Measurements from ENCODE around the gene KRT77.
"Not testable (repeated sequence)": the region's sequence is repeated elsewhere in the genome, so short reads cannot be mapped to it uniquely, and the experiment has no call there.

KRT77 gene

DNA sequence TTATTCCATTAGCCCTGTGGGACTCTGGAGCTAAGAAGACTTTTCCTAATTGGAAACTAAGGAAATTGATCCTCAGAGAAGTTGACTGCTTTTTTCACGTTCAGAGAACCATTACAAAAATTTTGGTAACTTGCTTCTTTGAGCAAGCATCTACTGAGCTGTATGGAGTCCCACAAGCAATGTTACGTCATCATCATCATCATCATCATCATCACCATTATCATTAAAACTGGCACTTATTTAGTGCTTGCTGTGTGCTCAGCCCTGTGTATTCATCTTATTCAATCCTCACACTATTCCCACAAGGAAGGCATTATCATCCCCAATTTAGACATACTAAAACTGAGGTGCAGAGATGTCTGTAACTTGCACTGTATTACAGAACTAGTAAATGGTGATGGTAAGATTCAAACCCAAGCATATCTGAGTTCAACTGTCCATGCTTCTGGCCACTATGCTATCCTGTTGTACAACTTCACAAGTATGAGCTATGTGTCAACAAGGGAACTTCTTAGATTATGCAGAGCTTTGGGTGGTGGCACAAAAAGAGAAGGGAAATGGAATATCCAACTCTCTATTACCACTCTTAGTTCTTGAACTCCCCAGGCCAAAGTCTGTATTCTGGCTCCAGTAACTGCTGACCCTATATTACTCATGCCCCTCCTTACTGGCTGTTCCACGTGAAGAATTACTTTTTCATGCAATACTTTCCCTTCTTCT, 29.5 kb downstream of the KRT77 start:
- H3K36me3 Mint-ChIP-seq (ENCODE audit: low read depth), result no peaks in the 10 kb centered on the region
- no peak overlapping the region for H3K4me3 Mint-ChIP-seq
- TF ChIP-seq CTCF (IDR thresholded peaks at IDR 0.05; ENCODE audit: unreplicated experiment in 3 of 3), result no peak
- no peaks in the 10 kb centered on the region for H3K4me1 Mint-ChIP-seq
- no peak overlapping the region for H3K27ac Mint-ChIP-seq
- no peaks in the 10 kb centered on the region for H3K9me3 Mint-ChIP-seq
- peaks cover 25% of the 10 kb centered on the region for H3K27me3 Mint-ChIP-seq (ENCODE audit: low read depth)

- H3K9me3 Mint-ChIP-seq, result no peaks in the 10 kb centered on the region
These were observed 30.1 kb downstream of the KRT77 start for GRCh38 chr12:52673217-52673616.

GRCh38 chr12:52672321-52672933, 30.9 kb downstream of the KRT77 start:
- H3K27ac Mint-ChIP-seq, result no peak overlapping the region
- H3K36me3 Mint-ChIP-seq (ENCODE audit: low read depth), result no peaks in the 10 kb centered on the region
- H3K4me3 Mint-ChIP-seq, result no peak overlapping the region
- H3K27me3 Mint-ChIP-seq (ENCODE audit: low read depth), result peaks cover 31% of the 10 kb centered on the region
- no peak for TF ChIP-seq CTCF (IDR thresholded peaks at IDR 0.05; ENCODE audit: unreplicated experiment in 3 of 3)
- no peaks in the 10 kb centered on the region for H3K9me3 Mint-ChIP-seq
- H3K4me1 Mint-ChIP-seq, result no peaks in the 10 kb centered on the region

More at GRCh38 chr12:52673217-52673616, 30.1 kb downstream of the KRT77 start:
- no peak overlapping the region for H3K27ac Mint-ChIP-seq
- no peak for TF ChIP-seq CTCF (IDR thresholded peaks at IDR 0.05; ENCODE audit: unreplicated experiment in 3 of 3)
- peaks cover 26% of the 10 kb centered on the region for H3K27me3 Mint-ChIP-seq (ENCODE audit: low read depth)
- H3K4me1 Mint-ChIP-seq, result no peaks in the 10 kb centered on the region
- H3K36me3 Mint-ChIP-seq (ENCODE audit: low read depth), result no peaks in the 10 kb centered on the region
- no peak overlapping the region for H3K4me3 Mint-ChIP-seq

DNA sequence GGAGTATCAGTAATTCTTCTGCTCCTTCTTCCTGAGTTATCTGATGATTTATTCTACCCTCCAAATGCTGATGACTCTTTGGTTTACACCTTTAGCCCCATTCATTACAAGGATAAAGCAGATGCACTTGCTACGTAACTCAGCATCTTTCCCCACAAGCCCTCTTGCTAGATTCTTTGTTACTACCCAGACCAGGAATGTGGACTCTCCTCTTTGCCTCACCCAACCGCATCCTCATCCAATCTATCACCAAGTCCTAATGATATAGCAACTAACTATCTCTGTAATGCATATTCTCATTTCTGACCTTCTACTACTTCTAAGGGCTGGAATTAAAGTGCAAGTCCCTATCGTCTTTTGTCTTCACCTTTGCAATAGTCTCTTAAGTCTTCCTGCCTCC, 32.4 kb downstream of the KRT77 start:
- Mint-ChIP-seq H3K27me3 (ENCODE audit: low read depth) (peaks cover 29% of the 10 kb centered on the region), H3K9me3 (no peaks in the 10 kb centered on the region), H3K36me3 (ENCODE audit: low read depth) (no peaks in the 10 kb centered on the region), H3K27ac (no peak overlapping the region), H3K4me1 (no peaks in the 10 kb centered on the region), H3K4me3 (no peak overlapping the region)
- TF ChIP-seq CTCF (IDR thresholded peaks at IDR 0.05; ENCODE audit: unreplicated experiment in 3 of 3), result no peak

DNA sequence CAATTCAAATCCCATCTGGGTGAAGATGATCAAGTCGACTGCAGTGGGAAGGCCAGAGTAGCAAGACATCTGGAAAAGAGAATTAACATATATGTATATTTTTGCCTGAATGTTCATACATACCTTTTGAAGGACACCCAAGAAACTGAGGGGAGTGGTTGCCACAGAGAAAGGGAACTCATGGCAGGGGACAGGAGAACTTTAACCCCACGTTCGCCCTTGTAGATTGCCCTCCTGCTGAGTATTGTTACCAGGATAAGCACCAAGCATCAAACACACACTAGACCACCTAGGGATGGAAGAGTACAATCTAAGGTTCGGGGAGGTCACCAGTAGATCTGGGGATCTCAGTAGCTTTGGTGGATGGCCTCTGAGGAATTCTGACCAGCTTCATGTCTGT, 32.8 kb downstream of the KRT77 start:
- Mint-ChIP-seq H3K4me1 (no peaks in the 10 kb centered on the region), H3K4me3 (no peak overlapping the region)

GRCh38 chr12:52669941-52670340, 33.4 kb downstream of the KRT77 start:
- H3K27ac Mint-ChIP-seq; H3K36me3 Mint-ChIP-seq (ENCODE audit: low read depth); H3K4me1 Mint-ChIP-seq; H3K9me3 Mint-ChIP-seq; H3K4me3 Mint-ChIP-seq: not testable (repeated sequence)
- H3K27me3 Mint-ChIP-seq (ENCODE audit: low read depth), result peaks cover 27% of the 10 kb centered on the region

More for the DNA sequence above, 32.8 kb downstream of the KRT77 start:
- no peak for TF ChIP-seq CTCF (IDR thresholded peaks at IDR 0.05; ENCODE audit: unreplicated experiment in 3 of 3)
- no peaks in the 10 kb centered on the region for H3K9me3 Mint-ChIP-seq
- H3K27ac Mint-ChIP-seq, result no peak overlapping the region
- H3K27me3 Mint-ChIP-seq (ENCODE audit: low read depth), result peaks cover 24% of the 10 kb centered on the region
- H3K36me3 Mint-ChIP-seq (ENCODE audit: low read depth), result no peaks in the 10 kb centered on the region
